ENCODE results near the gene C1RL. TPM values are rescaled to one million over a fixed set of nuclear protein-coding genes. Genes with fewer than 3 reads are reported as not detected.

Gene C1RL
- total RNA-seq, 2 donors from 2014 or later, result 126 to 134 TPM

- Histone ChIP-seq H3K4me3 (peak overlapping the region; percentile 18), H3K27ac (no peak overlapping the region), H3K9me3 (no peaks in the 10 kb centered on the region), H3K4me1 (ENCODE audit: control insufficient read depth in 1 of 2, low read depth in 2 of 2) (peaks cover 12 to 14% of the 10 kb centered on the region in 2 donors), H3K27me3 (replicated peaks; ENCODE audit: insufficient read depth) (no peaks in the 10 kb centered on the region), H3K36me3 (no peaks in the 10 kb centered on the region)
- DNase-seq (ENCODE audit: low spot score) (no peak), ATAC-seq (ENCODE audit: insufficient number of reproducible peaks, low FRiP score, low read depth) (no peak)
- TF ChIP-seq CTCF (IDR thresholded peaks at IDR 0.05), result no peak
Observed at GRCh38 chr12:7127916-7128626, 19.1 kb upstream of the C1RL start.

DNA sequence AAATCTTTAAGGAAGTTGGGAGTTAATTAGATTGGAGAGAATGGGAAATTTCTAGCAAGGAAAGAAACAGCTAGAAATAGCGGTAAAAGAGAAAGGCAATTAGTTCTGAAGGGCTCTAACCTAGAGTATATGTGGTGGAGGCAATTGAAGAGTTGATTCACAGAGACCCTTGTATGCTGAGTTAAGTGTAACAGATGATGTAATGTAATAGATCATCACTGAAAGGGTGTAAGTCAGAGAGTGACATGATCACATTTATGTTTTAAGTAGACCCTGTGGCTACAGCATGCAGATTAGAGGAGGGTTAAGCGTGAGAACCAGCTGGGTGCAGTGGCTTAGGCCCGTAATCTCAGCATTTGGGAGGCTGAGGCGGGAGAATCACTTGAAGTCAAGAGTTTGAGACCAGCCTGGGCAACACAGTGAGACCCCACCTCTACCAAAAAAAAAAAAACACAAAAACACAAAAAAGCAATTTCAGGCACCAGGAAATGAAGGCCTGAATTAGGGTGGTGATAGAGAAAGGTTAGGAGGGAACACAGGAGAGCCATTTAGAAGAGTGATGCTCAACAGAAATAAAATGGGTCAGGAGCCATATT, 16.7 kb upstream of the C1RL start:
- Histone ChIP-seq H3K4me1 (ENCODE audit: control insufficient read depth in 1 of 2, low read depth in 2 of 2) (peaks cover 8% of the 10 kb centered on the region in 2 donors), H3K27me3 (replicated peaks; ENCODE audit: insufficient read depth) (no peaks in the 10 kb centered on the region), H3K4me3 (no peak overlapping the region), H3K27ac (no peak overlapping the region), H3K36me3 (no peaks in the 10 kb centered on the region), H3K9me3 (no peaks in the 10 kb centered on the region)
- DNase-seq (ENCODE audit: low spot score) (no peak), ATAC-seq (ENCODE audit: insufficient number of reproducible peaks, low FRiP score, low read depth) (no peak)
- no peak for TF ChIP-seq CTCF (IDR thresholded peaks at IDR 0.05)

DNA sequence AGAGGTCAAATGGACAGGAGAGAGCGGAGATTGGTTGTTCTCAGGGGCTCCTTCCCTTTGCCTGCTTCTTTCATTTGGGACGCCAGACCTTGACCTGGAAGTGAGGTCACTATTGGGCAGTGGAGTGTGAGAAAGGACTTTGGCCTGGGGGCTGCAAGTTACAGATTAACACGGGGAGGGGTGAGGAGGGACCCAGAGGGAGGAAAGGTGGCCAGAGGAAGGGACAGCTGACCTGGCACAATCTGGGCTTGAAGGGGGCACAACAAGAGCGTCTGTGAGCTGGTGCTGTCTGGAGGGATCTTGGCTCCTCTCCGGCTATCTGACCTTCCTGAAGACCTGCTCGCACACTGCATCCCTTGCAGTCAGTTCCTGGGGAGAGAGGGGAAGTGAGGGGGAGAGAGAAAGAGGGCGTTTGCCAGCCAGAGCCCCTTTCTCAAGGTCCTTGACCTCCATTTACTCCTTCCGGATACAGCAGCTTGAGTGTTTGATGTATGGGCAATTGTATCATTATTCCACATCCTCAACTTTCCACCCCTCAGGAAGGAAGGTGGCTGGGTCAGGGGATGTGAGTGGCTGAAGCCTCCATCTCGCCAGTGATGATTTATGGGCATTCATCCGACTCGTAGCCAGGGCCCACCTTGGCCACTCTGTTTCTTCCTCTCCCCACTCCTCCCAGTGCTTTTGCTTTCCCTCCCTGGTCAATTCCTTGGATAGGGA, 14.9 kb upstream of the C1RL start:
- no peak overlapping the region for H3K4me3 ChIP-seq
- TF ChIP-seq CTCF (IDR thresholded peaks at IDR 0.05), result no peak
- no peak for DNase-seq (ENCODE audit: low spot score)
- H3K36me3 ChIP-seq, result no peaks in the 10 kb centered on the region
- H3K27me3 ChIP-seq (replicated peaks; ENCODE audit: insufficient read depth), result no peaks in the 10 kb centered on the region
- H3K9me3 ChIP-seq, result no peaks in the 10 kb centered on the region
- no peak for ATAC-seq (ENCODE audit: insufficient number of reproducible peaks, low FRiP score, low read depth)
- H3K4me1 ChIP-seq (ENCODE audit: control insufficient read depth in 1 of 2, low read depth in 2 of 2), result peaks cover 0 to under 1% of the 10 kb centered on the region in 2 donors
- no peak overlapping the region for H3K27ac ChIP-seq

- TF ChIP-seq CTCF (IDR thresholded peaks at IDR 0.05), result no peak
- Histone ChIP-seq H3K4me3 (no peak overlapping the region), H3K36me3 (no peaks in the 10 kb centered on the region), H3K4me1 (ENCODE audit: control insufficient read depth in 1 of 2, low read depth in 2 of 2) (no peaks in the 10 kb centered on the region), H3K27ac (no peak overlapping the region), H3K27me3 (replicated peaks; ENCODE audit: insufficient read depth) (no peaks in the 10 kb centered on the region), H3K9me3 (no peaks in the 10 kb centered on the region)
- ATAC-seq (ENCODE audit: insufficient number of reproducible peaks, low FRiP score, low read depth) (no peak), DNase-seq (ENCODE audit: low spot score) (no peak)
Observed at GRCh38 chr12:7122811-7123769, 14.1 kb upstream of the C1RL start.
